Panc1 (cell line): ENCODE data around the gene CEBPZOS. TPM values are rescaled to one million over a fixed set of nuclear protein-coding genes. Genes with fewer than 3 reads are reported as not detected.

Source experiments
- ATAC-seq: fragments of 200-7000 bp; cut with Tn5 transposase; 2 replicates; pipeline ENCODE4 v1.9.1; 2020; ENCODE audit warnings: mild to moderate bottlenecking, moderate library complexity
- BruUV-seq: library from RNA; stranded (reverse); fragments of 400-500 nt; replicated peaks from 2 replicates; lab custom pipeline; 2021; lab: Mats Ljungman, UMichigan
- CTCF ChIA-PET: fragments of 300-600 bp; sonication (Branson Sonifier 250); formaldehyde crosslinking; loops from one replicate; lab custom pipeline; 2022; ENCODE audit warnings: antibody characterized with exemption; lab: Charles Lee
- POLR2A ChIA-PET: fragments of 300-600 bp; sonication (Branson Sonifier 250); formaldehyde crosslinking; loops from one replicate; lab custom pipeline; 2022; ENCODE audit warnings: antibody characterized with exemption; lab: Charles Lee
- DNase-seq: peaks from one replicate; pipeline ENCODE4 v3.0.0-alpha.2; 2010; ENCODE audit warnings: low read depth, low spot score
- H3K27ac ChIP-seq: 2 replicates; pipeline ENCODE4 v1.5.1; 2011; ENCODE audit warnings: mild to moderate bottlenecking, low read length, inconsistent platforms
- H3K27me3 ChIP-seq: fragments of 200-500 bp; sonication (Bioruptor generic); 2 replicates; pipeline ENCODE4 v1.6.0; 2014; ENCODE audit warnings: low read length, inconsistent platforms; ENCODE audit not compliant: control insufficient read depth, insufficient read depth
- H3K36me3 ChIP-seq: fragments of 200-500 bp; sonication (Bioruptor generic); 2 replicates; pipeline ENCODE4 v1.5.1; 2014; ENCODE audit warnings: inconsistent platforms, mild to moderate bottlenecking, low read length, moderate library complexity; ENCODE audit not compliant: control insufficient read depth, insufficient read depth
- H3K4me1 ChIP-seq: 2 replicates; pipeline ENCODE4 v1.5.1; 2011; ENCODE audit warnings: inconsistent platforms, mild to moderate bottlenecking, low read length, moderate library complexity; ENCODE audit not compliant: control insufficient read depth, insufficient read depth
- H3K4me3 ChIP-seq, 2 experiments: 2 replicates each; pipeline ENCODE4 v1.5.1; 2011 to 2012; ENCODE audit warnings: low read depth in 2 of 2, low read length in 2 of 2, mild to moderate bottlenecking in 2 of 2, inconsistent platforms in 1 of 2, moderate library complexity in 1 of 2
- H3K9me3 ChIP-seq: fragments of 200-500 bp; sonication (Bioruptor generic); 2 replicates; pipeline ENCODE4 v1.5.1; 2014; ENCODE audit warnings: low read depth, mild to moderate bottlenecking, inconsistent platforms, low read length, moderate library complexity; ENCODE audit not compliant: control insufficient read depth, insufficient read depth
- POLR2AphosphoS5 ChIP-seq: IDR thresholded peaks from 2 replicates; pipeline ENCODE4 v1.6.1; 2012; ENCODE audit warnings: mild to moderate bottlenecking, low read depth, low read length, moderate library complexity
- SIN3A ChIP-seq: IDR thresholded peaks from 2 replicates; pipeline ENCODE4 v1.6.1; 2012; ENCODE audit warnings: low read depth, mild to moderate bottlenecking, low read length, moderate library complexity, borderline replicate concordance; ENCODE audit not compliant: insufficient read depth
- TCF7L2 ChIP-seq: IDR thresholded peaks from 2 replicates; pipeline ENCODE4 v1.6.1; 2011; ENCODE audit warnings: mild to moderate bottlenecking, low read depth, low read length, inconsistent platforms
- in situ Hi-C: cut with HindIII; loops from 2 replicates; pipeline ENCODE4 v1.10.0; 2016; ENCODE audit warnings: low sequenced_read_pairs, low pct_unique_long_range_greater_than_20kb
- intact Hi-C: fragments of 100-400 bp; cut with micrococcal nuclease; formaldehyde crosslinking; loops from one replicate; pipeline ENCODE4 v1.10.0; 2022; ENCODE audit not compliant: unreplicated experiment
- total RNA-seq: library from RNA; stranded (reverse); gene quantifications from one replicate; pipeline ENCODE4 v1.2.1, GENCODE V29; 2021; ENCODE audit not compliant: unreplicated experiment
- TF ChIP-seq, protein P1 (sequence below), 2 experiments: IDR thresholded peaks; 2 replicates each; pipeline ENCODE4 v1.6.1; 2011 to 2012; ENCODE audit warnings: low read depth in 2 of 2, control low read depth in 1 of 2, low read length in 1 of 2, mild to moderate bottlenecking in 1 of 2, moderate library complexity in 1 of 2; ENCODE audit not compliant: insufficient read depth in 1 of 2
- TF ChIP-seq, protein P2 (sequence below): fragments of 450-650 bp; IDR thresholded peaks from 2 replicates; pipeline ENCODE4 v1.5.1; 2017; ENCODE audit warnings: mild to moderate bottlenecking

The CEBPZOS gene
- total RNA-seq, 1 experiment from 2014 or later = 49.3 TPM

DNA sequence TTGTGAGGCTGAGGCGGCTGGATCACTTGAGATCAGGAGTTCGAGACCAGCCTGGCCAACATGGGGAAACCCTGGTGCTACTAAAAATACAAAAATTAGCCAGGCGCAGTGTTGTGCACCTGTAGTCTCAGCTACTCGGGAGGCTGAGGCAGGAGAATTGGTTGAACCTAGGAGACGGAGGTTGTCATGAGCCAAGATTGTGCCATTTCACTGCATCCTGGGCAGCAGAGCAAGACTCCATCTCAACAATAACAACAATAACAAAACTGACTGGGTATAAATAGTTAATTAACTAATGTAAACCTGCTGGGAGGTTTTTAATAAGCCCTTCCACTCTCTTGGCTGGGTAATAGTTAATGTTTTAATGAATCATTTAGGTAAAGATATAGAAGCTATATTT lies 15.7 kb upstream of the CEBPZOS start:
- Histone ChIP-seq H3K36me3 (no peaks in the 10 kb centered on the region), H3K9me3 (no peaks in the 10 kb centered on the region), H3K4me1 (no peaks in the 10 kb centered on the region), H3K27ac (no peak overlapping the region), H3K27me3 (no peaks in the 10 kb centered on the region), H3K4me3 (no peak overlapping the region)
- in situ Hi-C loops = no loop called here
- ChIA-PET CTCF (no interaction called here), POLR2A (no interaction called here)
- DNase-seq (no peak), ATAC-seq (no peak)
- BruUV-seq = no TSS peak
- intact Hi-C loops = no loop called here
- TF ChIP-seq SIN3A (no peak), TCF7L2 (no peak), POLR2AphosphoS5 (no peak)
- TF ChIP-seq, protein P1, sequence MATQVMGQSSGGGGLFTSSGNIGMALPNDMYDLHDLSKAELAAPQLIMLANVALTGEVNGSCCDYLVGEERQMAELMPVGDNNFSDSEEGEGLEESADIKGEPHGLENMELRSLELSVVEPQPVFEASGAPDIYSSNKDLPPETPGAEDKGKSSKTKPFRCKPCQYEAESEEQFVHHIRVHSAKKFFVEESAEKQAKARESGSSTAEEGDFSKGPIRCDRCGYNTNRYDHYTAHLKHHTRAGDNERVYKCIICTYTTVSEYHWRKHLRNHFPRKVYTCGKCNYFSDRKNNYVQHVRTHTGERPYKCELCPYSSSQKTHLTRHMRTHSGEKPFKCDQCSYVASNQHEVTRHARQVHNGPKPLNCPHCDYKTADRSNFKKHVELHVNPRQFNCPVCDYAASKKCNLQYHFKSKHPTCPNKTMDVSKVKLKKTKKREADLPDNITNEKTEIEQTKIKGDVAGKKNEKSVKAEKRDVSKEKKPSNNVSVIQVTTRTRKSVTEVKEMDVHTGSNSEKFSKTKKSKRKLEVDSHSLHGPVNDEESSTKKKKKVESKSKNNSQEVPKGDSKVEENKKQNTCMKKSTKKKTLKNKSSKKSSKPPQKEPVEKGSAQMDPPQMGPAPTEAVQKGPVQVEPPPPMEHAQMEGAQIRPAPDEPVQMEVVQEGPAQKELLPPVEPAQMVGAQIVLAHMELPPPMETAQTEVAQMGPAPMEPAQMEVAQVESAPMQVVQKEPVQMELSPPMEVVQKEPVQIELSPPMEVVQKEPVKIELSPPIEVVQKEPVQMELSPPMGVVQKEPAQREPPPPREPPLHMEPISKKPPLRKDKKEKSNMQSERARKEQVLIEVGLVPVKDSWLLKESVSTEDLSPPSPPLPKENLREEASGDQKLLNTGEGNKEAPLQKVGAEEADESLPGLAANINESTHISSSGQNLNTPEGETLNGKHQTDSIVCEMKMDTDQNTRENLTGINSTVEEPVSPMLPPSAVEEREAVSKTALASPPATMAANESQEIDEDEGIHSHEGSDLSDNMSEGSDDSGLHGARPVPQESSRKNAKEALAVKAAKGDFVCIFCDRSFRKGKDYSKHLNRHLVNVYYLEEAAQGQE (IDR thresholded peaks at IDR 0.05; ENCODE audit: insufficient read depth in 1 of 2, low read depth in 2 of 2, low read length in 1 of 2) = no peak
- TF ChIP-seq, protein P2, sequence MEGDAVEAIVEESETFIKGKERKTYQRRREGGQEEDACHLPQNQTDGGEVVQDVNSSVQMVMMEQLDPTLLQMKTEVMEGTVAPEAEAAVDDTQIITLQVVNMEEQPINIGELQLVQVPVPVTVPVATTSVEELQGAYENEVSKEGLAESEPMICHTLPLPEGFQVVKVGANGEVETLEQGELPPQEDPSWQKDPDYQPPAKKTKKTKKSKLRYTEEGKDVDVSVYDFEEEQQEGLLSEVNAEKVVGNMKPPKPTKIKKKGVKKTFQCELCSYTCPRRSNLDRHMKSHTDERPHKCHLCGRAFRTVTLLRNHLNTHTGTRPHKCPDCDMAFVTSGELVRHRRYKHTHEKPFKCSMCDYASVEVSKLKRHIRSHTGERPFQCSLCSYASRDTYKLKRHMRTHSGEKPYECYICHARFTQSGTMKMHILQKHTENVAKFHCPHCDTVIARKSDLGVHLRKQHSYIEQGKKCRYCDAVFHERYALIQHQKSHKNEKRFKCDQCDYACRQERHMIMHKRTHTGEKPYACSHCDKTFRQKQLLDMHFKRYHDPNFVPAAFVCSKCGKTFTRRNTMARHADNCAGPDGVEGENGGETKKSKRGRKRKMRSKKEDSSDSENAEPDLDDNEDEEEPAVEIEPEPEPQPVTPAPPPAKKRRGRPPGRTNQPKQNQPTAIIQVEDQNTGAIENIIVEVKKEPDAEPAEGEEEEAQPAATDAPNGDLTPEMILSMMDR = no peak

DNA sequence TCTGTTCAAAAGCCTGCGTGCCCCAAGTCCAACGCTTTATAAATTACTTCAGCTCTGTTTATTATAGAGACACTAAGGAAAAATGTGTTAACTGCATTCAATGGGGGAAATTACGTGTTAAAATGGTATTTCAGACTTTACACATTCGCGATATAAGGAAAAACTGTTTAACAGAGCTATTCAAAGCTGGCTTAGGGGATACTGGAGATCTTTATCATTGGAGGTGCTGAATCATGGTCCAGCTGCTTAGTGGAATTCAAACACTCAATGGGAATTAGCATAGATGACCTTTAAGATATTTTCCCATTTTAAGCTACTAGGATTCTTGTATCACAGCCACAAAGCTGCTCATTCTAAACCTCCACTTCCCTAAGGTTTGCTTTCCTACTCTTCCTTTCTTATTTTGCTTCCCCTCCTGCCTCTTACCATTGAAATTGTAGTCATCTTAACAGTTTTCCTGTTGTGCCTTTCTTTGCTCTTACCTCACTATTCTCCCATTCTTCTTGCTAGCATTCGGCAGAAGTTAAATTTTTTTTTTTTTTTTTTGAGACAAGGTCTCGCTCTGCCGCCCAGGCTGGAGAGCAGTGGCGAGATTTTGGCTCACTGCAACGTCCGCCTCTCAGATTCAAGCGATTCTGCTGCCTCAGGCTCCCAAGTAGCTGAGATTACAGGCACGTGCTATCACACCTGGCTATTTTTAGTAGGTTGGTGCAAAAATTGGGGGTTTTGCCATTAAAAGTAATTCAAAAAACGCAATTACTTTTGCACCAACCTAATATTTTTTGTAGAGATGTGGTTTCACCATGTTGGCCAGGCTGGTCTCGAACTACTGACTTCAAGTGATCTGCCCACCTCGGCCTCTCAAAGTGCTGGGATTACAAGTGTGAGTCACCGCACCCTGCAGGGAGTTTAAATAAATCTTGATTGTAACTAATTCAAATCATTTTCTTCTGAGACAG lies 14.3 kb upstream of the CEBPZOS start:
- intact Hi-C loops = no loop called here

More for the DNA sequence above, 14.3 kb upstream of the CEBPZOS start:
- Histone ChIP-seq H3K4me3 (no peak overlapping the region), H3K36me3 (no peaks in the 10 kb centered on the region), H3K4me1 (no peaks in the 10 kb centered on the region), H3K27ac (no peak overlapping the region), H3K27me3 (no peaks in the 10 kb centered on the region), H3K9me3 (no peaks in the 10 kb centered on the region)
- DNase-seq (no peak), ATAC-seq (peak; percentile 53; the same call in 1 of the 2 replicates)
- TF ChIP-seq TCF7L2 (no peak), POLR2AphosphoS5 (no peak), SIN3A (no peak)
- TF ChIP-seq, protein P1 (IDR thresholded peaks at IDR 0.05; ENCODE audit: insufficient read depth in 1 of 2, low read depth in 2 of 2, low read length in 1 of 2) = no peak
- TF ChIP-seq, protein P2 = no peak
- BruUV-seq = no TSS peak
- POLR2A ChIA-PET = no interaction called here
- CTCF ChIA-PET = no interaction called here
- in situ Hi-C loops = no loop called here
